Body of pancreas (tissue), 4 donors: Measurements from ENCODE around the gene UQCR10. TPM values are rescaled to one million over a fixed set of nuclear protein-coding genes. Genes with fewer than 3 reads are reported as not detected.

Source experiments
- ATAC-seq: fragments of 150-250 bp; one replicate; pipeline ENCODE4 v1.9.1; 2016
- DNase-seq, 4 donors: peaks; one replicate each; pipeline ENCODE4 v3.0.0-alpha.2; 2019
- H3K27ac ChIP-seq, 4 donors: fragments of 200-600 bp; sonication (generic); 1 replicate in 3 of 4; 2 replicates in 1 of 4; pipeline versions ENCODE4 v1.5.1 to v1.6.1; 2016 to 2019; ENCODE audit warnings: mild to moderate bottlenecking in 1 of 4, mixed read lengths in 1 of 4, moderate library complexity in 1 of 4
- H3K27me3 ChIP-seq, 2 donors: fragments of 200-600 bp; sonication (generic); one replicate each; pipeline ENCODE4 v1.6.0; 2016; ENCODE audit warnings: mild to moderate bottlenecking in 1 of 2
- H3K36me3 ChIP-seq, 2 donors: fragments of 200-600 bp; sonication (generic); replicated peaks in 1 of 2; 2 replicates each; pipeline ENCODE4 v1.5.1; 2016; ENCODE audit warnings: low read depth in 2 of 2; ENCODE audit not compliant: insufficient read depth in 1 of 2
- H3K4me1 ChIP-seq: fragments of 200-600 bp; sonication (generic); one replicate; pipeline ENCODE4 v1.6.0; 2016
- H3K4me3 ChIP-seq, 2 donors: fragments of 200-600 bp; sonication (generic); 1 replicate in 1 of 2; 2 replicates in 1 of 2; pipeline ENCODE4 v1.5.1; 2016 to 2019
- H3K9me3 ChIP-seq, 3 donors: fragments of 200-600 bp; sonication (generic); 1 replicate in 2 of 3; 2 replicates in 1 of 3; pipeline ENCODE4 v1.5.1; 2016
- POLR2A ChIP-seq, 3 donors: fragments of 450-650 bp; IDR thresholded peaks; one replicate each; pipeline ENCODE4 v1.6.1; 2016; ENCODE audit warnings: antibody characterized with exemption in 3 of 3, mild to moderate bottlenecking in 2 of 3
- WGBS, 2 donors: methylation state at CpG; one replicate each; pipeline ENCODE4 v1.1.5; 2017; 5-methylcytosine and 5-hydroxymethylcytosine counted together
- intact Hi-C: fragments of 100-400 bp; cut with DNase I; formaldehyde crosslinking; loops from one replicate; pipeline ENCODE4 v1.15.1; 2023
- total RNA-seq, 2 donors: library from RNA; depleted of rRNA; stranded (reverse); fragments of >200 nt; gene quantifications; one replicate each; pipeline ENCODE4 v1.1.0, GENCODE V29; 2016
- TF ChIP-seq, protein P1 (sequence below), 7 experiments: fragments of 450-650 bp in 4 of 7; fragments of 200-600 bp in 3 of 7; sonication (generic) in 3 of 7; IDR thresholded peaks; one replicate each; pipeline ENCODE4 v1.5.1; 2016 to 2019; ENCODE audit warnings: antibody characterized with exemption in 7 of 7

UQCR10 gene
- total RNA-seq, 2 donors from 2014 or later = 21.0 to 27.4 TPM

DNA sequence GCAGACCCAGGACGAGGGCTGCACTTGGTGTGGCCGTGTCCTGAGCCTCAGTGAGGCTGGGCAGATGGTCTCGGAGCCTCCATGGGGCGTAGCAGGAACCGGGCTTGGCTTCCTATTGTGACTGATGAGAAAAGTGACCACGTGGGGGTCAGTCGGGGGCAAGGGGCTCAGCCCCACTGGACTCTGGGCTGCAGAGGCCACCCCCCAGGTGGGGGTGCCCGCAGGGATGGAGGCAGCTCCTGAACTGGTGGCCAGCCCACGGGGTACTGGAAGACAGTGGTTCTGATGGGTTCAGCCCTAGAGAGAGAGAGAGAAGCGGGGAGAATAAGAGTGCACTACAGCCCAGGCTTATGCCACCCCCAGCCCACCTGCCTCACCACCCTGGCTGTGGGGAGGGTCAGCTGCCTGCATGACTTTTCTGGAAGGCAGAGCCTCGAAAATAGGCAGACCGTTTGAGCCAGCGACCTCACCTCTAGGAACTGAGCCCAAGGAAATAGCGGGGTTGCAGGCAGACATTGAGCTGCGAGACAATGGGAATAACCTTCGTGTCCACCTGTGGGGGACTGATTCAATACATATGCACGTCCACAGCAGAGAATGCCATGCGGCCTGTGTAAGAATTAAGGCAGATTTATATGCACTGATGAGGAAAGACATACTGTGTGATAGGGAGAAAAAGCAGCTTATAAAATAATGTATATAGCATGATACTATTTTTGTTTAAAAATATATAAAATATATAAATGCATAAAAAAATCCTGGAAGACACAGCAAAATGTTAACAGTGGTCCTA is 35.9 kb upstream of the UQCR10 start:
- 81 to 82% methylated on average over 13 to 17 of the region's 18 CpGs for WGBS, 2 donors
- Histone ChIP-seq H3K27ac (no peak overlapping the region), H3K4me1 (peaks cover 15% of the 10 kb centered on the region), H3K4me3 (no peak overlapping the region), H3K27me3 (no peaks in the 10 kb centered on the region), H3K9me3 (no peaks in the 10 kb centered on the region), H3K36me3 (no peaks in the 10 kb centered on the region)
- ATAC-seq = no peak
- intact Hi-C loops = no loop called here
- no peak for DNase-seq
- TF ChIP-seq, protein P1, sequence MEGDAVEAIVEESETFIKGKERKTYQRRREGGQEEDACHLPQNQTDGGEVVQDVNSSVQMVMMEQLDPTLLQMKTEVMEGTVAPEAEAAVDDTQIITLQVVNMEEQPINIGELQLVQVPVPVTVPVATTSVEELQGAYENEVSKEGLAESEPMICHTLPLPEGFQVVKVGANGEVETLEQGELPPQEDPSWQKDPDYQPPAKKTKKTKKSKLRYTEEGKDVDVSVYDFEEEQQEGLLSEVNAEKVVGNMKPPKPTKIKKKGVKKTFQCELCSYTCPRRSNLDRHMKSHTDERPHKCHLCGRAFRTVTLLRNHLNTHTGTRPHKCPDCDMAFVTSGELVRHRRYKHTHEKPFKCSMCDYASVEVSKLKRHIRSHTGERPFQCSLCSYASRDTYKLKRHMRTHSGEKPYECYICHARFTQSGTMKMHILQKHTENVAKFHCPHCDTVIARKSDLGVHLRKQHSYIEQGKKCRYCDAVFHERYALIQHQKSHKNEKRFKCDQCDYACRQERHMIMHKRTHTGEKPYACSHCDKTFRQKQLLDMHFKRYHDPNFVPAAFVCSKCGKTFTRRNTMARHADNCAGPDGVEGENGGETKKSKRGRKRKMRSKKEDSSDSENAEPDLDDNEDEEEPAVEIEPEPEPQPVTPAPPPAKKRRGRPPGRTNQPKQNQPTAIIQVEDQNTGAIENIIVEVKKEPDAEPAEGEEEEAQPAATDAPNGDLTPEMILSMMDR (IDR thresholded peaks at IDR 0.05) = no peak
- no peak for TF ChIP-seq POLR2A (IDR thresholded peaks at IDR 0.05)

DNA sequence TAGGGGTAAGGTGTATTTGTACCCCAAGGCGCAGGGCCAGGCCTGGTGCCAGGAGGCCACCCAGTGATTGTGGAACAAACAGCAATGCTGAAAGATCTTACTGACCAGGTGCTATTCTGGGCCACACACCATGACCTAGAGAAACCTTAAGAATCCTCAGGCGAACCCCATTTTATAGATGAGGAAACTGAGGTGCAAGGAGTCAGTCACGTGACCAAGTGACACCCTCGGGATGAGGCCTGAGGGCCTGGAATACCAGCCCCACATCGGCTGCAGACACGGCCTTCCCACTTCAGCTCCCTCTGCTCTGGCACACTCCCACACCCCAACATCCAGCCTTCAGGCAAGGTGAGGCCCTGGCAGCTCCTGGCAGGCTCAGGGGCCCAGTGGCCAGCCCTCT is 34.3 kb upstream of the UQCR10 start:
- WGBS, 2 donors = 81 to 85% methylated on average over 4 to 6 of the region's 6 CpGs
- ATAC-seq = no peak

DNA sequence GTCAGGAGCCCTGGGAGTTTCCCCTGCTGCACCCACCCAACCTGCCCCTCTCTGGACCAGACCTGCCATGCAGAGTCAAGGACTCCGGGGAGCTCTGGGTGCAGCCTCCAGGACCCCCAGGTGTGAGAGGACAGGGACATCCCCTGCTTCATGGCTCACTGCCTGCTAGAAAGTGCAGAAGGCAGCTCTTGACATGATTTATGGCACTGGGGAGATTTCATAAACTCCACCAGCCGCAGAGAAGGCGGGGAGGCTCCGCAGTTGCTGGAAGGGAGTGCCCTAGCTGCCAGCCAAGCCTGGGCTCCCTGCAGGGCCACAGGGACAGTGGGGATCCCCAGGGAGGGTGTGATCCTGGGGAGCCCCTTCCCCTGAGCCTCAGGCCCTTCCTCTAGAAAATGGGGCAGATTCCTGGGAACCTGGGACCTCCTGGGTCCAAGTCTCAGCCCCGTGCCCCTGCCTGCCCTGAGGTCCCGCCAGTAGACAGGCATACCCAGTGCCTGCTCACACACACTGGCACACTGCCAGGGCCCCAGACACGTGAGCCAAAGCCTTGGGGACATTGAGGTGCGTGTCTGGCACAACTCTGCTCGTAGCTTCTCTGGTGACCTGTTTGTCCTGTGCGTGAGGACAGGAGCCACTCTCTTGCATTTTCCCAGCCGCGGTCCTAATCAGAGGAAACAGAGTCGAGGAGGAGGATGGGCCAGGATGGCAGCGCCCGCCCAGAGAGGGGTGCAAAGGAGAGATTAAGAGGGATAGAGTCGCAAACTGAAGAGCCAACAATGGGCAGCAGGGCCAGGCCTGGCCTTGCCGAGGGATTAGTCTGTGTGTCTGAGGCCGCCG is 33.6 kb upstream of the UQCR10 start:
- peak; percentile 38 to 74 (median 63) for DNase-seq
- intact Hi-C loops = no loop called here
- 54 to 82% methylated on average over 15 to 19 of the region's 19 CpGs for WGBS, 2 donors
- Histone ChIP-seq H3K27ac (peak overlapping the region in 3 of 4 donors; percentile 24 to 41 (median 30)), H3K9me3 (no peaks in the 10 kb centered on the region), H3K36me3 (no peaks in the 10 kb centered on the region), H3K27me3 (no peaks in the 10 kb centered on the region), H3K4me3 (no peak overlapping the region), H3K4me1 (peaks cover 15% of the 10 kb centered on the region)
- peak; percentile 62 for ATAC-seq
- no peak for TF ChIP-seq POLR2A (IDR thresholded peaks at IDR 0.05)
- TF ChIP-seq, protein P1 (IDR thresholded peaks at IDR 0.05) = no peak

More for the DNA sequence above, 34.3 kb upstream of the UQCR10 start:
- Histone ChIP-seq H3K9me3 (no peaks in the 10 kb centered on the region), H3K4me3 (no peak overlapping the region), H3K36me3 (no peaks in the 10 kb centered on the region), H3K4me1 (peaks cover 15% of the 10 kb centered on the region), H3K27ac (peak overlapping the region in 2 of 4 donors; percentile 30 to 41), H3K27me3 (no peaks in the 10 kb centered on the region)
- TF ChIP-seq POLR2A (IDR thresholded peaks at IDR 0.05) = no peak
- TF ChIP-seq, protein P1 (IDR thresholded peaks at IDR 0.05) = no peak
- no peak for DNase-seq
- intact Hi-C loops = no loop called here

DNA sequence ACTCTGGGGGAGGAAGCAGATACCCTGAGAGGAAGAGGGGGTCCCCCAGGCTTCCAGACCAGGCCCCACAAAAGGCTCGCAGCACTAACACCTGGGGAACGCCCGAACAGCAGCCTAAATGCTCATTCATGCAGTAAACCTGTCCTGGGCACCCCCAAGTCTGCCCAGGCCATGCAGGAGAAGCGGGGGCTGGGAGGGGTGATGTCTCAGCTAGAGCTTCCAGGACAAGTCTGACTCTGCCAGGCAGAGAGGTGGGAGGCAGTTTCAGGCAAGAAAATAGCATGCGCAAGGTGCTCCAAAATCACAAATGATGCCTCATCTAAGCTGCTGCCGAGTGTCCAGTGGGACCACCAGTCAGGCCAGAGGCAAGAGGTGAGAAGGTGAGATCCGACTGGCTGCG is 32.8 kb upstream of the UQCR10 start:
- Histone ChIP-seq H3K9me3 (no peaks in the 10 kb centered on the region), H3K36me3 (no peaks in the 10 kb centered on the region), H3K4me1 (peaks cover 15% of the 10 kb centered on the region), H3K27ac (no peak overlapping the region), H3K27me3 (no peaks in the 10 kb centered on the region), H3K4me3 (no peak overlapping the region)
- DNase-seq = no peak
- WGBS, 2 donors = 80% methylated on average over 8 of the region's 8 CpGs; no CpG with 5 or more reads in 1 of the 2 donors
- intact Hi-C loops = no loop called here
- no peak for ATAC-seq
- no peak for TF ChIP-seq POLR2A (IDR thresholded peaks at IDR 0.05)
- TF ChIP-seq, protein P1 (IDR thresholded peaks at IDR 0.05) = no peak
